Kidney tubule cell (primary cell): ENCODE data around the gene EPHB2.
"Not testable (repeated sequence)": the region's sequence is repeated elsewhere in the genome, so short reads cannot be mapped to it uniquely, and the experiment has no call there.

ENCODE experiments used
- DNase-seq: peaks from one replicate; pipeline ENCODE4 v3.0.0-alpha.2; 2018; ENCODE audit warnings: low spot score

EPHB2 gene

GRCh38 chr1:22691031-22691753, 19.4 kb upstream of the EPHB2 start:
- no peak for DNase-seq

- no peak for DNase-seq
Measured at GRCh38 chr1:22694172-22694571, 16.5 kb upstream of the EPHB2 start.

GRCh38 chr1:22696610-22697009, 14.0 kb upstream of the EPHB2 start:
- no peak for DNase-seq

GRCh38 chr1:22697980-22698379, 12.7 kb upstream of the EPHB2 start:
- DNase-seq, result no peak

DNA sequence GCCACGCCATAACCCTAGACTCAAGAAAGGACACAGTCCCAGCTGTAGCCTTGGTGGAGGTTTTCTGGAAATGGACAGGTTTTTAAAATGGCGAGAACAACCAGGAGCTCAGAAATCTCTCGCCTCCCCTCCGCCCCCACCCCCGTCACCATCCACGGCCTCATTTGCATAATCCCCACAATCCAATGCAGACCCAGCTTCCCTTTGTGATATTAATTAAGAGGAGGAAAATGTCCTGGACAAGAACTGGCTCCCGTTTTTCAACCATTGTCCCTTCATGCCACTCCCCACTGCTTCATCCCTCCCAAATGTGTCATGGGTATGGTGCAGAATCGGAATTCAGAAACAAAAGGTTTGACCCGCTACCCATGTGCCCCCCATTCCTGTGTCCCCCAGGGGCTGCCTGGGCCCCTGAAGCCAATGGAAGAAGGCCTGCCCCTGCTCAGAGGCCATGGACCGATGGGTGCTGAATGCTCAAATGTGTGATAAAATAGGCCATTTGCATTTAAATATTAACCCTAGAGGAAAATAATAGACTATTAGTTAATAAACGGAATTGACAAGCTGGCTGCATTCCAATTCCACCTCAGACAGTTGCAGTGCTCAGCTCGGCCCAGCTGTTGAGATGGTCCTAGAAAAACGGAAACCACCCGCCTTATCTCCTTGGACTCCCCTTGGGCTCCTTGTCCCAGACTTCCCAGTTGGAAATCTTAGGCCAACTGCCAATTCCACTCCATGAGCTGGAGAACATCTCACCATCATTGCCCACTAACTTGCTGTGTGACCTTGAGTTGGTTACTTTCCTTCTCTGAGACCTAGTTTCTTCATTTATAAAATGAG, 10.7 kb upstream of the EPHB2 start:
- DNase-seq, result no peak

DNA sequence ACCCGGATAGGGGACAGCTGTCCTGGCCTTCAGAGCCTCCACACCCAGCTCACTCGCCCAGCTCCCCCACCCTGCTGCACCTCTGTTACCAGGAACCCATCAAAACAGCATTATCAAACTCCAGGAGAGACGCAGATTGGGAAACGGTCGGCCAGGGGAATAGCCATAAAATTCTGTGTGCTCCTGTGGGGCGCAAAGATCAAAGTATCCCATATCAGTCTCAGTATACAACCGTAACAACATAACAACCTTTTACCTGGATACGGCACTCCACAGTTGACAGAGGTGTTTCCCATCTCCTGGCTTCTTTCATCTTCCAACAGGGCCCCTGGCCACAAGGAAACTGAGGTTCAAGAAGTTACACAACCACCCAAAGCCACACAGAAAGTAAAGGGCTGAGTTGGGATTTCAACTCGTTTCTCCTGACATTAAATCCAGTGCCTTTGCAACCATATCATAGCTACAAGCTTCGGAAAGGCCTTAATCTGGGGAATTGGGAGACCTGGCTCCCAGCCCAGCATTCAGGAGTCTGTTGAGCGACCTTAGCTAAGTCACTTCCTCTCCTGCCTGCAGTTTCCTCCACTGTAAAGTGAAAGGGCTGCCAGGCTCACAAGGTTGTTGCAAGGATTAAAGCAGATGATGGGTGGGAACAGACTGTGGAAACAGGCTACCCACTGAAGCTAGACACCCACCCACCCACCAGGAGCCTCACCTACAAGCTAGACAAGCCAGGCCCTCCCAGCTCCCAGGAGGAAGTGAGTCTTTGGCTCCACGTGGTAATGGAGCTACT, 8.1 kb upstream of the EPHB2 start:
- no peak for DNase-seq

DNA sequence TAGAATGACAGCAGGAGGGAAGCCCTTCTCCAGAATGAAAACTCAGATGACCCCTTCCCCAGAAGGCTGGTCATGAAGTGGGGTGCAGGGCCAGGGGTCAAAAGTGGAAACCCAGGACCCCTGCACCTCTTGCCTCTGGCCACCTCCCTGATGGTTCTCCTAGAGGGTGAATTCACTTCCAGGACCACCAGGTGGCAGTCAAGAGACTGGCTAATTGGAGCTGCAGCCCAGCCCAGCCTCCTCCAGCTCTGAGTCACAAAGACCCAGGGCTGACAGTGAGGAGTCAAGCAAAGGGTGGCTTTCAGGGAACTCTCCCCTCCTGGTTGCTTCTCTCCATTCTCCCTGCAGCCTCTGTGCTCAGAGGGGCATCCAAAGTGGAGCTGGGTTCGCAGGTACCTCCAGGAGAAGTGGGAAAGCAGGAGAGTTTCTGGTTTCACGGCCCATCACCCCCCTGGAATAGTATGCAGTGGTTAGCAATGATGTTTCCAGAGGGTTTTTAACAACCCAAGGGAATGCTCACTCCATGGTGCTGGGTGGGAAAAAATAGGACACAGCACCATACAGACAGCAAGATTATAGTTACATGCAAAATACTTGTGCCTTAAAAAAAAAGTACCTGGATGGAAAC, 6.1 kb upstream of the EPHB2 start:
- DNase-seq, result peak; percentile 88

- DNase-seq, result no peak
Measured at GRCh38 chr1:22705586-22705985, 5.1 kb upstream of the EPHB2 start.

GRCh38 chr1:22706100-22706499, 4.5 kb upstream of the EPHB2 start:
- not testable (repeated sequence) for DNase-seq

GRCh38 chr1:22708777-22709176, 1.9 kb upstream of the EPHB2 start:
- DNase-seq, result no peak

DNA sequence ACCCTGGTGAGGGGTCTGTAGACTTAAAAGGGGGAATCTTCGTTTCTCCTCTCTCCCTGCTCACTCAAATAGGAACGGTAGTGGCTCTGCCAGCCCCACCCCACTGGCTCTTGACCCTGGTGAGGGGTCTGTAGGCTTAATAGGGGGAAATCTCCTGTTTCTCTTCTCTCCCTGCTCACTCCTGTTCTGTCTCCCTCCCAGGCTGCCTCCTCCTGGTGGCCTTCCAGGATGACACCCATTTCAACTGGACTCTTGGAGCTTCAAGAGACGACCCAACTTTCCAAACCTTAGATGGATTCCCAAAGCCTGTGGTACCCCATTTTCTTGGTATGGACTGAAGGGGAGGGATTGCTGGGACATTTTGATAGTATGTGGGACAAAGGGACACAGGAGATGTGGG, 1.4 kb upstream of the EPHB2 start:
- DNase-seq, result peak; percentile 39

- DNase-seq, result peak; percentile 60
Measured at GRCh38 chr1:22709891-22710700, 543 bp upstream of the EPHB2 start.

- no peak for DNase-seq
Measured at GRCh38 chr1:22711071-22711470, 432 bp downstream of the EPHB2 start.

- DNase-seq, result peak; percentile 35
Measured at GRCh38 chr1:22711591-22712501, 1.2 kb downstream of the EPHB2 start.

GRCh38 chr1:22712502-22713271, 2.0 kb downstream of the EPHB2 start:
- no peak for DNase-seq

DNA sequence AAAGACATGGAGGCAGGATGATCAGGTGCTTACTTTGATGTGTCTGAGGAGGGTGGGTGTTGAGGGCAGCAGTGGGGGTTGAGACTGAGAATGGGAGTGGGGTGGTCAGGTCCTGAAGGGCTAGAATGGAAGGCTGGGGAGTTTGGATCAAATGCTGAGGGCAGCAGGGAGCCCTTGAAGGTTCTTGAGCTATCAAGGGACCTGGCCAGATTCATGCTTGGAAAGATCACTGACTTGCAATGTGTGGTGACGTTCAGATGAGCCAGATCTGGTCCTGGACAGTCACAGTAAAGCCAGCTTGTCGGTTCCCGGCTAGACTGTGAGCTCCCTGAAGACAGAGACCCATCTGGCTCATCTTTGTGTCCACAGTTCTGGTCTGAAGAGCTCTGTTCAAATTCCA, 3.8 kb downstream of the EPHB2 start:
- no peak for DNase-seq

- peak; percentile 20 for DNase-seq
Measured at GRCh38 chr1:22717037-22717760, 6.6 kb downstream of the EPHB2 start.

- no peak for DNase-seq
Measured at GRCh38 chr1:22721122-22721873, 10.7 kb downstream of the EPHB2 start.
